B cell (primary cell): ENCODE data around the gene NEK11. TPM values are rescaled to one million over a fixed set of nuclear protein-coding genes. Genes with fewer than 3 reads are reported as not detected.

ENCODE experiments used
- ATAC-seq: fragments of 200-7000 bp; cut with Tn5 transposase; one replicate; pipeline ENCODE4 v1.10.0; 2021; ENCODE audit warnings: low read depth, mild to moderate bottlenecking, moderate number of reproducible peaks, moderate library complexity
- CTCF ChIA-PET: fragments of 350-600 bp; sonication (Branson Sonifier 250); formaldehyde crosslinking; loops from one replicate; lab custom pipeline; 2021; ENCODE audit warnings: antibody characterized with exemption, inconsistent platforms; lab: Charles Lee
- POLR2A ChIA-PET: fragments of 350-600 bp; sonication (Branson Sonifier 250); formaldehyde crosslinking; loops from one replicate; lab custom pipeline; 2021; ENCODE audit warnings: antibody characterized with exemption; lab: Charles Lee
- DNase-seq: peaks from one replicate; pipeline ENCODE4 v3.0.0; 2013
- H2AFZ ChIP-seq: 2 replicates; pipeline ENCODE4 v1.6.1; 2012; ENCODE audit warnings: mild to moderate bottlenecking, low read depth, low read length; ENCODE audit not compliant: insufficient read depth, poor library complexity, severe bottlenecking
- H3K27ac ChIP-seq, 2 donors: 1 replicate in 1 of 2; 2 replicates in 1 of 2; pipeline ENCODE4 v1.5.1; 2012 to 2013; ENCODE audit warnings: low read length in 2 of 2, mild to moderate bottlenecking in 2 of 2, moderate library complexity in 1 of 2
- H3K27me3 ChIP-seq, 4 experiments: fragments of 200-600 bp in 1 of 4; sonication (generic) in 1 of 4; replicated peaks in 1 of 4; 1 replicate in 2 of 4; 2 replicates in 2 of 4; pipeline versions ENCODE4 v1.6.1 to v1.7.0; 2013 to 2016; ENCODE audit warnings: low read length in 3 of 4, mild to moderate bottlenecking in 2 of 4, mixed read lengths in 1 of 4, moderate library complexity in 1 of 4; ENCODE audit not compliant: insufficient read depth in 4 of 4, control insufficient read depth in 3 of 4; ENCODE audit errors: control extremely low read depth in 1 of 4
- H3K36me3 ChIP-seq, 2 experiments: replicated peaks in 1 of 2; 1 replicate in 1 of 2; 2 replicates in 1 of 2; pipeline versions ENCODE4 v1.6.1 to v1.7.1; 2013; ENCODE audit warnings: low read length in 1 of 2; ENCODE audit not compliant: insufficient read depth in 2 of 2, control insufficient read depth in 1 of 2; ENCODE audit errors: control extremely low read depth in 1 of 2, extremely low read depth in 1 of 2
- H3K4me1 ChIP-seq, 2 donors: fragments of 200-600 bp in 1 of 2; sonication (generic) in 1 of 2; 1 replicate in 1 of 2; 2 replicates in 1 of 2; pipeline versions ENCODE4 v1.5.1 to v1.6.1; 2013 to 2017; ENCODE audit warnings: low read length in 2 of 2; ENCODE audit not compliant: control insufficient read depth in 2 of 2, insufficient read depth in 2 of 2
- H3K4me2 ChIP-seq: replicated peaks from 2 replicates; pipeline ENCODE3; 2012; ENCODE audit warnings: mild to moderate bottlenecking, low read depth, low read length; ENCODE audit not compliant: poor library complexity, severe bottlenecking
- H3K4me3 ChIP-seq, 5 experiments: fragments of 200-600 bp in 1 of 5; sonication (generic) in 1 of 5; 1 replicate in 3 of 5; 2 replicates in 2 of 5; pipeline versions ENCODE4 v1.5.1 to v1.7.0; 2011 to 2016; ENCODE audit warnings: low read length in 4 of 5, mild to moderate bottlenecking in 4 of 5, low read depth in 2 of 5, control low read depth in 1 of 5, moderate library complexity in 1 of 5; ENCODE audit not compliant: insufficient read depth in 1 of 5; ENCODE audit errors: control extremely low read depth in 1 of 5, extremely low read depth in 1 of 5
- H3K79me2 ChIP-seq: fragments of 200-600 bp; sonication (generic); one replicate; pipeline ENCODE4 v1.6.0; 2016; ENCODE audit warnings: low read length; ENCODE audit not compliant: control insufficient read depth, insufficient read depth
- H3K9ac ChIP-seq: fragments of 200-600 bp; sonication (generic); 2 replicates; pipeline ENCODE4 v1.6.1; 2017; ENCODE audit warnings: mild to moderate bottlenecking, low read length, moderate library complexity
- H3K9me3 ChIP-seq, 3 donors: one replicate each; pipeline versions ENCODE4 v1.6.1 to v1.7.1; 2013; ENCODE audit warnings: low read length in 2 of 3; ENCODE audit not compliant: control insufficient read depth in 2 of 3, insufficient read depth in 1 of 3; ENCODE audit errors: control extremely low read depth in 1 of 3
- H4K20me1 ChIP-seq: 2 replicates; pipeline ENCODE4 v1.6.0; 2012; ENCODE audit warnings: mild to moderate bottlenecking, low read length; ENCODE audit not compliant: insufficient read depth, control insufficient read depth, poor library complexity, severe bottlenecking
- H3K27ac Mint-ChIP-seq: one replicate; pipeline ENCODE4 v1.8.0; 2021; ENCODE audit warnings: mixed read lengths
- H3K27me3 Mint-ChIP-seq: one replicate; pipeline ENCODE4 v1.8.0; 2021; ENCODE audit warnings: mixed read lengths
- H3K4me1 Mint-ChIP-seq: one replicate; pipeline ENCODE4 v1.8.0; 2021; ENCODE audit warnings: mixed read lengths
- H3K4me3 Mint-ChIP-seq: one replicate; pipeline ENCODE4 v1.8.0; 2021; ENCODE audit warnings: mixed read lengths
- H3K9me3 Mint-ChIP-seq: one replicate; pipeline ENCODE4 v1.8.0; 2022; ENCODE audit warnings: mixed read lengths; ENCODE audit not compliant: insufficient read depth
- CTCF ChIP-seq: fragments of 200-600 bp; IDR thresholded peaks from one replicate; pipeline ENCODE4 v1.8.0; 2022; ENCODE audit warnings: antibody characterized with exemption, mild to moderate bottlenecking
- EZH2 ChIP-seq: IDR thresholded peaks from 2 replicates; pipeline ENCODE4 v1.6.1; 2012; ENCODE audit warnings: borderline replicate concordance, low read depth, mild to moderate bottlenecking, moderate library complexity, low read length; ENCODE audit not compliant: insufficient read depth, poor library complexity, severe bottlenecking
- WGBS: methylation state at CpG from one replicate; pipeline ENCODE4 v1.1.5; 2013; ENCODE audit warnings: missing lambda C conversion rate; ENCODE audit not compliant: insufficient coverage; 5-methylcytosine and 5-hydroxymethylcytosine counted together
- intact Hi-C: fragments of 100-400 bp; cut with micrococcal nuclease; formaldehyde crosslinking; loops from one replicate; pipeline ENCODE4 v1.10.0; 2022
- polyA plus RNA-seq: library from polyadenylated mRNA; depleted of rRNA; stranded (reverse); fragments of >200 nt; gene quantifications from 2 replicates; pipeline ENCODE4 v1.2.3, GENCODE V29; 2012
- total RNA-seq, 2 donors: library from RNA; stranded (reverse); fragments of 120-200 nt in 1 of 2; gene quantifications; 1 replicate in 1 of 2; 2 replicates in 1 of 2; pipeline versions ENCODE4 v1.2.3 to v1.2.4, GENCODE V29; 2013 to 2022

The NEK11 gene
- total and polyA plus RNA-seq, 2 donors (not counting 1 experiment from before 2014, with no cell fraction given) = 1.00 to 7.7 TPM

- Histone ChIP-seq H3K4me3 (no peak overlapping the region), H3K79me2 (no peaks in the 10 kb centered on the region), H3K36me3 (no peaks in the 10 kb centered on the region), H2AFZ (no peak overlapping the region), H3K27ac (no peak overlapping the region), H4K20me1 (no peaks in the 10 kb centered on the region), H3K9me3 (no peaks in the 10 kb centered on the region), H3K4me1 (no peaks in the 10 kb centered on the region), H3K27me3 (no peaks in the 10 kb centered on the region), H3K4me2 (no peak overlapping the region), H3K9ac (no peak overlapping the region)
- no peak overlapping the region for H3K4me3 Mint-ChIP-seq
- ATAC-seq (no peak), DNase-seq (no peak)
- H3K4me1 Mint-ChIP-seq = no peaks in the 10 kb centered on the region
- intact Hi-C loops = no loop called here
- ChIA-PET CTCF (no interaction called here), POLR2A (no interaction called here)
- H3K27ac Mint-ChIP-seq = no peak overlapping the region
- WGBS = 100% methylated on average over 2 of the region's 6 CpGs
- TF ChIP-seq CTCF (no peak), EZH2 (no peak)
- H3K27me3 Mint-ChIP-seq = peaks cover 7% of the 10 kb centered on the region
- H3K9me3 Mint-ChIP-seq = no peaks in the 10 kb centered on the region
Measured at GRCh38 chr3:131216801-131217200, 190.1 kb downstream of the NEK11 start.

GRCh38 chr3:131217296-131217741, 190.6 kb downstream of the NEK11 start:
- no peak overlapping the region for H2AFZ ChIP-seq
- H3K27me3 ChIP-seq = no peaks in the 10 kb centered on the region
- ChIA-PET CTCF (no interaction called here), POLR2A (no interaction called here)
- H3K27ac Mint-ChIP-seq = no peak overlapping the region
- no peak overlapping the region for H3K4me3 ChIP-seq
- H3K4me3 Mint-ChIP-seq = no peak overlapping the region
- H3K9ac ChIP-seq = no peak overlapping the region
- no peaks in the 10 kb centered on the region for H3K36me3 ChIP-seq
- no peak overlapping the region for H3K27ac ChIP-seq
- TF ChIP-seq CTCF (no peak), EZH2 (no peak)
- DNase-seq (no peak), ATAC-seq (no peak)
- intact Hi-C loops = no loop called here
- no peaks in the 10 kb centered on the region for H3K4me1 ChIP-seq
- no peaks in the 10 kb centered on the region for H3K9me3 Mint-ChIP-seq
- WGBS = 85% methylated on average over 5 of the region's 6 CpGs
- no peaks in the 10 kb centered on the region for H3K79me2 ChIP-seq
- no peak overlapping the region for H3K4me2 ChIP-seq
- no peaks in the 10 kb centered on the region for H3K4me1 Mint-ChIP-seq
- H4K20me1 ChIP-seq = no peaks in the 10 kb centered on the region
- no peaks in the 10 kb centered on the region for H3K9me3 ChIP-seq
- H3K27me3 Mint-ChIP-seq = peaks cover 7% of the 10 kb centered on the region
